Neutrophil (primary cell): Measurements from ENCODE around the gene LRP4.

ENCODE experiments used
- H3K27ac ChIP-seq: fragments of 200-600 bp; sonication (generic); 2 replicates; pipeline ENCODE4 v1.5.1; 2016; ENCODE audit warnings: mild to moderate bottlenecking, moderate library complexity
- H3K27me3 ChIP-seq: fragments of 200-600 bp; sonication (generic); 2 replicates; pipeline ENCODE4 v1.6.0; 2016; ENCODE audit warnings: mild to moderate bottlenecking
- H3K36me3 ChIP-seq: fragments of 200-600 bp; sonication (generic); 2 replicates; pipeline ENCODE4 v1.5.1; 2017
- H3K4me1 ChIP-seq, 2 experiments: fragments of 200-600 bp in 1 of 2; sonication (generic) in 1 of 2; 1 replicate in 1 of 2; 2 replicates in 1 of 2; pipeline versions ENCODE4 v1.5.1 to v1.6.1; 2013 to 2016; ENCODE audit warnings: low read depth in 1 of 2, low read length in 1 of 2, mild to moderate bottlenecking in 1 of 2, moderate library complexity in 1 of 2; ENCODE audit not compliant: control insufficient read depth in 1 of 2, insufficient read depth in 1 of 2
- H3K4me3 ChIP-seq, 2 experiments: fragments of 200-600 bp in 1 of 2; sonication (generic) in 1 of 2; 1 replicate in 1 of 2; 2 replicates in 1 of 2; pipeline ENCODE4 v1.5.1; 2013 to 2016; ENCODE audit warnings: low read depth in 1 of 2, low read length in 1 of 2, mild to moderate bottlenecking in 1 of 2, moderate library complexity in 1 of 2
- H3K9me3 ChIP-seq: fragments of 200-600 bp; sonication (generic); 2 replicates; pipeline ENCODE4 v1.5.1; 2016
- CTCF ChIP-seq: fragments of 200-600 bp; sonication (generic); IDR thresholded peaks from 2 replicates; pipeline ENCODE4 v1.5.1; 2016; ENCODE audit warnings: antibody characterized with exemption

Gene LRP4

GRCh38 chr11:46917109-46917761, 1.1 kb downstream of the LRP4 start:
- Histone ChIP-seq H3K4me3 (peak overlapping the region in 1 of 2 experiments; percentile 16), H3K27me3 (peaks cover 89% of the 10 kb centered on the region), H3K4me1 (peaks cover 16 to 23% of the 10 kb centered on the region in 2 experiments), H3K36me3 (no peaks in the 10 kb centered on the region), H3K9me3 (no peaks in the 10 kb centered on the region), H3K27ac (no peak overlapping the region)
- TF ChIP-seq CTCF, result no peak

GRCh38 chr11:46916286-46917108, 1.9 kb downstream of the LRP4 start:
- peaks cover 16 to 23% of the 10 kb centered on the region in 2 experiments for H3K4me1 ChIP-seq
- H3K27ac ChIP-seq, result no peak overlapping the region
- TF ChIP-seq CTCF, result no peak
- no peaks in the 10 kb centered on the region for H3K9me3 ChIP-seq
- peaks cover 95% of the 10 kb centered on the region for H3K27me3 ChIP-seq
- H3K36me3 ChIP-seq, result no peaks in the 10 kb centered on the region
- peak overlapping the region in 1 of 2 experiments; percentile 16 for H3K4me3 ChIP-seq

DNA sequence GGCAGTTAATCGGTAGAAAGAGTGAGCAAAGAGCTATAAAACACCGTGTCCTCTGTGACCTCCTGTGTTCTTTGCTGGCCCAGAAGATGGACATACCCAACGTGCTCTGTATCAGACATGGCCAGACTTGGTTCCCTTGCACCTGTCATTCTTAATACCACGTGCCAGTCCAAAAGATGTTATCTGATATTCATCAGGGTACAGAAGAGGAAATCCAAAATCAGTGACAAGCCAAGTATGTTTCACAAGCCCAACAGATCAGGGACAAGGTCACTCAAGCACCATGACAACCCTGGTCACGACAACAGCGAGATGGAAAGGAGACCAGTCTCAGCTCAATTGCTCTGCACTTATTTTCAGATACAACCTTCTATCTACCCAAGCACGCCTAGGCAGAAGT, 3.4 kb downstream of the LRP4 start:
- Histone ChIP-seq H3K9me3 (no peaks in the 10 kb centered on the region), H3K4me3 (no peak overlapping the region), H3K36me3 (no peaks in the 10 kb centered on the region), H3K27ac (no peak overlapping the region), H3K27me3 (peaks cover 94% of the 10 kb centered on the region), H3K4me1 (peaks cover 16 to 22% of the 10 kb centered on the region in 2 experiments)
- TF ChIP-seq CTCF, result no peak

DNA sequence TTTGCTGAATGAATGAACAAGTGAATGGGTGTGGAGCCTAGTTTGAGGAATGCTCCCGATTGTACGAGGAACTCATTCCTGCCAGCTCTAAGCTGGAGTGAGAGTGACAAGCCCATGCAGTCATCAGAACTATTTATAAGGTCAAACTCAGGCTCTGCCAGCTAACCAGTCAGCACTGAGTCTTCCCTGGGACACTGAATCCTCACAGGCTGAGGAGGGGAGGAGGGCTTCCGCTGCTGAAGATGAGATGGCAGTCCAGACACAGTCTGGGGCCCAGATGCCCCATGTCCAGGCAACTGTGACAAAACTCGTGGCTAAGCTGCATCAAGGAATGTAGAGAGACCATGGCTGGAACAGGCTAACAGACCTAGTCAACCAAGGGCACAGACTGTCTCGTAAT, 4.0 kb downstream of the LRP4 start:
- H3K9me3 ChIP-seq, result no peaks in the 10 kb centered on the region
- H3K36me3 ChIP-seq, result no peaks in the 10 kb centered on the region
- TF ChIP-seq CTCF, result no peak
- H3K4me1 ChIP-seq, result peaks cover 16 to 17% of the 10 kb centered on the region in 2 experiments
- H3K27ac ChIP-seq, result no peak overlapping the region
- peaks cover 89% of the 10 kb centered on the region for H3K27me3 ChIP-seq
- no peak overlapping the region for H3K4me3 ChIP-seq

GRCh38 chr11:46913484-46913883, 4.9 kb downstream of the LRP4 start:
- Histone ChIP-seq H3K27ac (no peak overlapping the region), H3K27me3 (peaks cover 80% of the 10 kb centered on the region), H3K4me1 (peaks cover 12 to 17% of the 10 kb centered on the region in 2 experiments), H3K9me3 (no peaks in the 10 kb centered on the region), H3K36me3 (no peaks in the 10 kb centered on the region), H3K4me3 (no peak overlapping the region)
- TF ChIP-seq CTCF, result no peak
